Caco-2 (cell line): ENCODE measurements around the gene THAP6. TPM values are rescaled to one million over a fixed set of nuclear protein-coding genes. Genes with fewer than 3 reads are reported as not detected.
"Not testable (repeated sequence)": the region's sequence is repeated elsewhere in the genome, so short reads cannot be mapped to it uniquely, and the experiment has no call there.

Source experiments
- BruUV-seq: library from RNA; stranded (reverse); fragments of 400-500 nt; replicated peaks from 2 replicates; lab custom pipeline; 2021; lab: Mats Ljungman, UMichigan
- CTCF ChIA-PET: fragments of 300-600 bp; sonication (Branson Sonifier 250); formaldehyde crosslinking; loops from one replicate; lab custom pipeline; 2022; ENCODE audit warnings: antibody characterized with exemption; lab: Charles Lee
- POLR2A ChIA-PET: fragments of 300-600 bp; sonication (Branson Sonifier 250); formaldehyde crosslinking; loops from one replicate; lab custom pipeline; 2022; ENCODE audit warnings: antibody characterized with exemption; lab: Charles Lee
- DNase-seq, 2 experiments: peaks; one replicate each; pipeline versions ENCODE4 v3.0.0 to v3.0.0-alpha.2; 2020 to 2022
- H3K27me3 ChIP-seq: replicated peaks from 2 replicates; pipeline ENCODE4 v1.6.0; 2011; ENCODE audit warnings: low read length; ENCODE audit not compliant: control insufficient read depth, insufficient read depth
- H3K36me3 ChIP-seq: 2 replicates; pipeline ENCODE4 v1.5.1; 2011; ENCODE audit warnings: low read length; ENCODE audit not compliant: control insufficient read depth, insufficient read depth
- H3K4me1 ChIP-seq: fragments of 250-450 bp; sonication (Bioruptor Pico); 2 replicates; pipeline ENCODE4 v1.5.1; 2020; ENCODE audit warnings: mild to moderate bottlenecking
- H3K4me3 ChIP-seq: 2 replicates; pipeline ENCODE4 v1.5.1; 2011; ENCODE audit warnings: low read depth, mild to moderate bottlenecking, control low read depth, low read length
- H3K9me3 ChIP-seq: fragments of 250-450 bp; sonication (Bioruptor Pico); 2 replicates; pipeline ENCODE4 v1.5.1; 2020; ENCODE audit warnings: mild to moderate bottlenecking, moderate library complexity
- H3K27ac Mint-ChIP-seq: one replicate; pipeline ENCODE4 v1.8.0; 2022; ENCODE audit warnings: mixed read lengths; ENCODE audit not compliant: unreplicated experiment
- H3K27me3 Mint-ChIP-seq: one replicate; pipeline ENCODE4 v1.8.0; 2022; ENCODE audit warnings: mixed read lengths; ENCODE audit not compliant: insufficient read depth, unreplicated experiment
- H3K36me3 Mint-ChIP-seq: one replicate; pipeline ENCODE4 v1.8.0; 2022; ENCODE audit warnings: mild to moderate bottlenecking, mixed read lengths; ENCODE audit not compliant: insufficient read depth, unreplicated experiment
- H3K4me1 Mint-ChIP-seq: one replicate; pipeline ENCODE4 v1.8.0; 2022; ENCODE audit warnings: low read depth, mixed read lengths; ENCODE audit not compliant: unreplicated experiment
- H3K4me3 Mint-ChIP-seq: one replicate; pipeline ENCODE4 v1.8.0; 2022; ENCODE audit warnings: mild to moderate bottlenecking, moderate library complexity, mixed read lengths; ENCODE audit not compliant: unreplicated experiment
- H3K9me3 Mint-ChIP-seq: one replicate; pipeline ENCODE4 v1.8.0; 2022; ENCODE audit warnings: mixed read lengths; ENCODE audit not compliant: unreplicated experiment
- intact Hi-C: fragments of 100-400 bp; cut with micrococcal nuclease; formaldehyde crosslinking; loops from one replicate; pipeline ENCODE4 v1.10.0; 2022; ENCODE audit not compliant: unreplicated experiment
- total RNA-seq: library from RNA; stranded (reverse); gene quantifications from 2 replicates; pipeline ENCODE4 v1.2.3, GENCODE V29; 2022
- TF ChIP-seq, protein P1 (sequence below), 2 experiments: fragments of 200-600 bp in 1 of 2; IDR thresholded peaks; 1 replicate in 1 of 2; 2 replicates in 1 of 2; pipeline versions ENCODE4 v1.5.1 to v1.8.0; 2011 to 2022; ENCODE audit warnings: antibody characterized with exemption in 1 of 2, control low read depth in 1 of 2, inconsistent platforms in 1 of 2, low read depth in 1 of 2, low read length in 1 of 2, mild to moderate bottlenecking in 1 of 2, moderate library complexity in 1 of 2; ENCODE audit not compliant: insufficient read depth in 1 of 2, severe bottlenecking in 1 of 2, unreplicated experiment in 1 of 2

Gene THAP6
- total RNA-seq, 1 experiment from 2014 or later, result 11.8 TPM

DNA sequence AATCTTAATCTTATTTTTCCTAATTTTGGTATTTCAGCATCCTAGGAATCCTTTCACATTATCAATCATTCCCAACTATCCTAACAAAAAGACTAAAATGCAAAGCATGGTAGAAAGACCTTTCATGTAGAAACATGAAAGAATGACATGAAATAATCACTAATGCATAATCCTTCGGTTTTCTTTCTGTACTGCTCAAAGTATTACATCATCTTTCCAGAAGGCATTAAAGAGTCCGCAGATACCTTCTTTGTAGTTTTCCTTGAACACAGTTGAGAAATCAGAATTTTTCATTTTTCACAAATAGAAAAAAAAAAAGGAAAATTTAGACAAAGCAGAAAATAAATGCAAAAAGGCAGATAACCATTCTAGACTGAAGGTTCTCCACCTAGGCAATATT lies 11.6 kb upstream of the THAP6 start:
- H3K9me3 Mint-ChIP-seq, result peaks cover 16% of the 10 kb centered on the region
- H3K4me1 Mint-ChIP-seq, result peaks cover 22% of the 10 kb centered on the region
- H3K4me3 Mint-ChIP-seq, result no peak overlapping the region
- no peak for DNase-seq
- TF ChIP-seq, protein P1, sequence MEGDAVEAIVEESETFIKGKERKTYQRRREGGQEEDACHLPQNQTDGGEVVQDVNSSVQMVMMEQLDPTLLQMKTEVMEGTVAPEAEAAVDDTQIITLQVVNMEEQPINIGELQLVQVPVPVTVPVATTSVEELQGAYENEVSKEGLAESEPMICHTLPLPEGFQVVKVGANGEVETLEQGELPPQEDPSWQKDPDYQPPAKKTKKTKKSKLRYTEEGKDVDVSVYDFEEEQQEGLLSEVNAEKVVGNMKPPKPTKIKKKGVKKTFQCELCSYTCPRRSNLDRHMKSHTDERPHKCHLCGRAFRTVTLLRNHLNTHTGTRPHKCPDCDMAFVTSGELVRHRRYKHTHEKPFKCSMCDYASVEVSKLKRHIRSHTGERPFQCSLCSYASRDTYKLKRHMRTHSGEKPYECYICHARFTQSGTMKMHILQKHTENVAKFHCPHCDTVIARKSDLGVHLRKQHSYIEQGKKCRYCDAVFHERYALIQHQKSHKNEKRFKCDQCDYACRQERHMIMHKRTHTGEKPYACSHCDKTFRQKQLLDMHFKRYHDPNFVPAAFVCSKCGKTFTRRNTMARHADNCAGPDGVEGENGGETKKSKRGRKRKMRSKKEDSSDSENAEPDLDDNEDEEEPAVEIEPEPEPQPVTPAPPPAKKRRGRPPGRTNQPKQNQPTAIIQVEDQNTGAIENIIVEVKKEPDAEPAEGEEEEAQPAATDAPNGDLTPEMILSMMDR (IDR thresholded peaks at IDR 0.05; ENCODE audit: insufficient read depth in 1 of 2, low read depth in 1 of 2, low read length in 1 of 2, severe bottlenecking in 1 of 2, unreplicated experiment in 1 of 2), result no peak
- ChIA-PET CTCF (no interaction called here), POLR2A (no interaction called here)
- peaks cover 15% of the 10 kb centered on the region; the same call in 1 of the 2 replicates for H3K4me1 ChIP-seq
- H3K27me3 ChIP-seq, result no peaks in the 10 kb centered on the region
- H3K27me3 Mint-ChIP-seq, result no peaks in the 10 kb centered on the region
- peaks cover 54% of the 10 kb centered on the region for H3K36me3 Mint-ChIP-seq
- H3K27ac Mint-ChIP-seq, result no peak overlapping the region
- no peaks in the 10 kb centered on the region for H3K36me3 ChIP-seq
- intact Hi-C loops, result no loop called here
- BruUV-seq, result no TSS peak
- H3K4me3 ChIP-seq, result no peak overlapping the region
- 0 out of 2 replicates have a peak, but pooled peaks cover 5% of the 10 kb centered on the region for H3K9me3 ChIP-seq

DNA sequence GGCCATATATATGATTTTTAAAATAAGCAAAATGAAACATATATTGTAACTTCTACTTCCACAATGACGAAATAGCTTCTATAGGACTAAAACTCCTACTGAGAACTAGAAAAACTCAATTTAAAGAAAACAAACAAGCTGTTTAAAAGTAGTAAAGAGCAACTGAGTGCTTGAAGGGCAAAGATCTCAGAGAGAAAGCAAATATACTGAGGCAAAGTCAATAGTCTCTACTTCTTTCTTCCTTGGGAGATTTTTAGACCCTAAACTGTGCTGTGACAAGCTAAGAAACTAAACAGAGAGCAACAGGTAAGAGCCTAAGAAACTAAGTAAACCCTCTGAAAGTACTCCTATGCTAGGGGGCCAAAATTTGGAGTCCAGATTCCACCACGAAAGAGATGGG lies 8.6 kb upstream of the THAP6 start:
- TF ChIP-seq, protein P1 (IDR thresholded peaks at IDR 0.05; ENCODE audit: insufficient read depth in 1 of 2, low read depth in 1 of 2, low read length in 1 of 2, severe bottlenecking in 1 of 2, unreplicated experiment in 1 of 2), result no peak
- Histone ChIP-seq H3K9me3 (0 out of 2 replicates have a peak, but pooled peaks cover 2% of the 10 kb centered on the region), H3K4me1 (peaks cover 27% of the 10 kb centered on the region), H3K4me3 (no peak overlapping the region), H3K27me3 (no peaks in the 10 kb centered on the region), H3K36me3 (0 out of 2 replicates have a peak, but pooled peaks cover 1% of the 10 kb centered on the region)
- Mint-ChIP-seq H3K36me3 (peaks cover 42% of the 10 kb centered on the region), H3K4me1 (peaks cover 25% of the 10 kb centered on the region), H3K9me3 (no peaks in the 10 kb centered on the region), H3K27me3 (no peaks in the 10 kb centered on the region), H3K4me3 (no peak overlapping the region), H3K27ac (no peak overlapping the region)
- ChIA-PET CTCF (interaction anchor here (0.6 to 1.2 kb wide), 3 partner anchors 15 to 983 kb away, joined by 4 to 7 read pairs (median 4); no protein-coding TSS in a partner anchor), POLR2A (interaction anchor here (1.3 kb wide), 1 partner anchor 9 kb away, joined by 6 read pairs; the partner anchor contains the start of genes RCHY1 and THAP6)
- intact Hi-C loops, result no loop called here
- no TSS peak for BruUV-seq
- DNase-seq, result no peak

DNA sequence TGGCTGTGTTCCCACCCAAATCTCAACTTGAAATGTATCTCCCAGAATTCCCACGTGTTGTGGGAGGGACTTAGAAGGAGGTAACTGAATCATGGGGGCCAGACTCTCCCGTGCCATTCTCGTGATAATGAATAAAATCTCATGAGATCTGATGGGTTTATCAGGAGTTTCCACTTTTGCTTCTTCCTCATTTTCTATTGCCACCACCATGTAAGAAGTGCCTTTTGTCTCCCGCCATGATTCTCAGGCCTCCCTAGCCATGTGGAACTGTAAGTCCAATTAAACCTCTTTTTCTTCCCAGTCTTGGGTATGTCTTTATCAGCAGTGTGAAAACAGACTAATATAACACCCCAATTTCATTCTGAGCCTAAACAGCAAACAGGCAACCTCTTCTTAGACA lies 4.7 kb upstream of the THAP6 start:
- CTCF ChIA-PET, H3K4me3 ChIP-seq, H3K27ac Mint-ChIP-seq, H3K9me3 Mint-ChIP-seq, H3K27me3 ChIP-seq, DNase-seq, H3K4me3 Mint-ChIP-seq, H3K27me3 Mint-ChIP-seq, BruUV-seq, intact Hi-C loops, POLR2A ChIA-PET, H3K9me3 ChIP-seq, H3K36me3 ChIP-seq: not testable (repeated sequence)
- Mint-ChIP-seq H3K4me1 (peaks cover 26% of the 10 kb centered on the region), H3K36me3 (peaks cover 31% of the 10 kb centered on the region)
- H3K4me1 ChIP-seq, result peaks cover 32% of the 10 kb centered on the region
